H9 (cell line): Measurements from ENCODE around the gene ARL6IP6. TPM values are rescaled to one million over a fixed set of nuclear protein-coding genes. Genes with fewer than 3 reads are reported as not detected.

Source experiments
- DNase-seq: peaks from one replicate; pipeline ENCODE4 v3.0.0-alpha.2; 2017
- H2AFZ ChIP-seq: one replicate; pipeline ENCODE4 v1.6.1; 2013; ENCODE audit warnings: mild to moderate bottlenecking, low read length, control low read depth, moderate library complexity
- H2AK5ac ChIP-seq: 2 replicates; pipeline ENCODE4 v1.6.1; 2013; ENCODE audit warnings: low read length, control low read depth, mixed read lengths; ENCODE audit not compliant: insufficient read length
- H2BK120ac ChIP-seq: one replicate; pipeline ENCODE4 v1.6.1; 2013; ENCODE audit warnings: low read depth, mild to moderate bottlenecking, low read length, control low read depth, inconsistent platforms; ENCODE audit not compliant: poor library complexity, severe bottlenecking
- H2BK12ac ChIP-seq: 2 replicates; pipeline ENCODE4 v1.6.1; 2013; ENCODE audit warnings: low read length, control low read depth, mixed read lengths, low read depth; ENCODE audit not compliant: insufficient read length
- H2BK15ac ChIP-seq: 2 replicates; pipeline ENCODE4 v1.6.1; 2013; ENCODE audit warnings: low read depth, low read length, control low read depth
- H2BK20ac ChIP-seq: one replicate; pipeline ENCODE4 v1.6.1; 2013; ENCODE audit warnings: low read depth, mild to moderate bottlenecking, low read length, control low read depth, inconsistent platforms; ENCODE audit not compliant: poor library complexity, severe bottlenecking
- H2BK5ac ChIP-seq: 2 replicates; pipeline ENCODE4 v1.6.1; 2013; ENCODE audit warnings: low read length, control low read depth, mixed read lengths; ENCODE audit not compliant: insufficient read length
- H3K14ac ChIP-seq: 2 replicates; pipeline ENCODE4 v1.6.1; 2013; ENCODE audit warnings: low read length, control low read depth; ENCODE audit not compliant: insufficient read depth
- H3K18ac ChIP-seq: 2 replicates; pipeline ENCODE4 v1.6.1; 2013; ENCODE audit warnings: low read depth, mild to moderate bottlenecking, mixed read lengths, low read length, control low read depth; ENCODE audit not compliant: insufficient read length
- H3K23ac ChIP-seq: 2 replicates; pipeline ENCODE4 v1.6.1; 2013; ENCODE audit warnings: low read length, control low read depth, mixed read lengths, low read depth; ENCODE audit not compliant: insufficient read length
- H3K23me2 ChIP-seq: 2 replicates; pipeline ENCODE4 v1.6.1; 2013; ENCODE audit warnings: low read depth, mild to moderate bottlenecking, mixed read lengths, low read length, control low read depth; ENCODE audit not compliant: insufficient read length, poor library complexity, severe bottlenecking
- H3K27ac ChIP-seq: 2 replicates; pipeline ENCODE4 v1.5.1; 2013; ENCODE audit warnings: low read length, control low read depth, mixed read lengths, low read depth; ENCODE audit not compliant: insufficient read length
- H3K27me3 ChIP-seq: 2 replicates; pipeline ENCODE4 v1.6.1; 2013; ENCODE audit warnings: low read length, control low read depth, inconsistent platforms; ENCODE audit not compliant: insufficient read depth
- H3K4ac ChIP-seq: 2 replicates; pipeline ENCODE4 v1.6.1; 2013; ENCODE audit warnings: low read depth, mild to moderate bottlenecking, control low read depth, inconsistent platforms, low read length, moderate library complexity
- H3K4me1 ChIP-seq: 2 replicates; pipeline ENCODE4 v1.6.1; 2013; ENCODE audit warnings: low read length, control low read depth, inconsistent platforms; ENCODE audit not compliant: insufficient read depth
- H3K4me2 ChIP-seq: 2 replicates; pipeline ENCODE4 v1.6.1; 2013; ENCODE audit warnings: low read length, control low read depth, mixed read lengths; ENCODE audit not compliant: insufficient read length, insufficient read depth
- H3K56ac ChIP-seq: 2 replicates; pipeline ENCODE4 v1.6.1; 2013; ENCODE audit warnings: low read depth, mild to moderate bottlenecking, mixed read lengths, low read length, control low read depth; ENCODE audit not compliant: insufficient read length
- H3K79me1 ChIP-seq: 2 replicates; pipeline ENCODE4 v1.6.1; 2013; ENCODE audit warnings: low read depth, mild to moderate bottlenecking, moderate library complexity, low read length, control low read depth, inconsistent platforms; ENCODE audit not compliant: insufficient read depth, poor library complexity, severe bottlenecking
- H3K79me2 ChIP-seq: 2 replicates; pipeline ENCODE4 v1.6.1; 2013; ENCODE audit warnings: low read length, control low read depth, inconsistent platforms; ENCODE audit not compliant: insufficient read depth
- H3K9ac ChIP-seq: 2 replicates; pipeline ENCODE4 v1.6.1; 2013; ENCODE audit warnings: low read length, control low read depth, mixed read lengths; ENCODE audit not compliant: insufficient read length; ENCODE audit errors: extremely low read depth
- H3K9me3 ChIP-seq: one replicate; pipeline ENCODE4 v1.6.1; 2013; ENCODE audit warnings: low read depth, low read length, inconsistent platforms; ENCODE audit not compliant: control insufficient read depth
- H3T11ph ChIP-seq: one replicate; pipeline ENCODE4 v1.6.1; 2013; ENCODE audit warnings: mild to moderate bottlenecking, low read length, control low read depth, inconsistent platforms
- H4K20me1 ChIP-seq: one replicate; pipeline ENCODE4 v1.6.1; 2013; ENCODE audit not compliant: control insufficient read depth, insufficient read length, insufficient read depth
- H4K5ac ChIP-seq: 2 replicates; pipeline ENCODE4 v1.6.1; 2013; ENCODE audit warnings: low read depth, mild to moderate bottlenecking, mixed read lengths, low read length, control low read depth; ENCODE audit not compliant: insufficient read length
- H4K8ac ChIP-seq: replicated peaks from 2 replicates; pipeline ENCODE4 v1.6.1; 2013; ENCODE audit warnings: low read length, control low read depth, mixed read lengths, low read depth; ENCODE audit not compliant: insufficient read length
- H4K91ac ChIP-seq: 2 replicates; pipeline ENCODE4 v1.6.1; 2013; ENCODE audit warnings: low read depth, mild to moderate bottlenecking, moderate library complexity, mixed read lengths, low read length, control low read depth; ENCODE audit not compliant: insufficient read length
- H3K27ac Mint-ChIP-seq, 3 experiments: 2 replicates in 2 of 3; 3 replicates in 1 of 3; pipeline ENCODE4 v1.8.0; 2020 to 2021; ENCODE audit warnings: mixed read lengths in 3 of 3, mild to moderate bottlenecking in 1 of 3, moderate library complexity in 1 of 3
- H3K27me3 Mint-ChIP-seq: 2 replicates; pipeline ENCODE4 v1.8.0; 2021; ENCODE audit warnings: low read depth, mild to moderate bottlenecking, moderate library complexity, mixed read lengths
- H3K36me3 Mint-ChIP-seq, 3 experiments: 2 replicates in 2 of 3; 3 replicates in 1 of 3; pipeline ENCODE4 v1.8.0; 2020 to 2021; ENCODE audit warnings: low read depth in 3 of 3, mixed read lengths in 3 of 3; ENCODE audit not compliant: insufficient read depth in 1 of 3
- H3K4me1 Mint-ChIP-seq, 2 experiments: 2 replicates each; pipeline ENCODE4 v1.8.0; 2020; ENCODE audit warnings: mixed read lengths in 2 of 2
- H3K4me3 Mint-ChIP-seq, 2 experiments: 2 replicates in 1 of 2; 3 replicates in 1 of 2; pipeline ENCODE4 v1.8.0; 2020 to 2021; ENCODE audit warnings: mild to moderate bottlenecking in 2 of 2, mixed read lengths in 2 of 2, moderate library complexity in 1 of 2
- H3K9me3 Mint-ChIP-seq, 2 experiments: 2 replicates in 1 of 2; 3 replicates in 1 of 2; pipeline ENCODE4 v1.8.0; 2020; ENCODE audit warnings: mild to moderate bottlenecking in 2 of 2, mixed read lengths in 2 of 2, moderate library complexity in 1 of 2
- WGBS: extraction: QIAGEN DNeasy Blood & Tissue Kit; methylation state at CpG from one replicate; pipeline ENCODE4 v1.1.7; 2013; ENCODE audit warnings: missing lambda C conversion rate, low lambda C conversion rate, mixed read lengths; ENCODE audit not compliant: insufficient read length; ENCODE audit errors: extremely low coverage; 5-methylcytosine and 5-hydroxymethylcytosine counted together
- total RNA-seq: library from RNA; stranded (reverse); gene quantifications from 2 replicates; pipeline ENCODE4 v1.2.1, GENCODE V29; 2021
- TF ChIP-seq, protein P1 (sequence below): fragments of 200-600 bp; sonication (generic); conservative IDR thresholded peaks from 3 replicates; pipeline ENCODE4 v1.8.0; 2021; ENCODE audit warnings: antibody characterized with exemption, mild to moderate bottlenecking

The ARL6IP6 gene
- total RNA-seq, 1 experiment from 2014 or later, result 27.3 TPM

DNA sequence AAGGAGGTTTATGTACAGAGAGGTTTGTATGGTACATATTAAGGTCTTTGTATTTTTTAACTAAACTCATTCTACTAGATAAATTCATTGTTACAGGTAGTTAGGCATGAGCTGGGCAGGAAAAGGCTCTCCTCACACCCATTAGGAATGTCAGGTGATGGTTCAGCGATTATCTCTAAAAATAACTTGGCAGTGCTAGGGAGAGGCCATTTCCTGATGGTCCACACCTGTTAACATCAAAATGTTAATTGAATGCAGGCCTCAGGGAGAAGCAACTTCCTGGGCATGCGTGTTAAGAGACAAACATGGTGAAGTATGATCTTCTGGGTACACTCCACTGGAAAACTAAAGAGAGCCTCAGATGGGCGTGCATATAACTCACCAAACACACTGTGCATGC is 73.6 kb downstream of the ARL6IP6 start:
- H3K9me3 Mint-ChIP-seq, result peaks cover 9 to 11% of the 10 kb centered on the region in 2 experiments
- no peaks in the 10 kb centered on the region for H4K20me1 ChIP-seq
- peaks cover 0 to 3% (median under 1%) of the 10 kb centered on the region in 3 experiments; a peak in 3 of 7 replicates for H3K36me3 Mint-ChIP-seq
- no peaks in the 10 kb centered on the region for H3K79me1 ChIP-seq
- no peaks in the 10 kb centered on the region; the same call in 1 of the 2 replicates for H3K27me3 Mint-ChIP-seq
- no peak overlapping the region for H3K23ac ChIP-seq
- H3K9me3 ChIP-seq, result no peaks in the 10 kb centered on the region
- H3T11ph ChIP-seq, result no peak overlapping the region
- H3K27ac ChIP-seq, result no peak overlapping the region
- WGBS, result no CpG with 5 or more reads among the region's 3 CpGs
- no peak overlapping the region for H2BK120ac ChIP-seq
- H3K4me1 ChIP-seq, result peaks cover 3% of the 10 kb centered on the region; the same call in 1 of the 2 replicates
- H3K14ac ChIP-seq, result no peak overlapping the region
- H4K5ac ChIP-seq, result no peak overlapping the region
- no peak overlapping the region for H4K91ac ChIP-seq
- no peak overlapping the region for H3K4ac ChIP-seq
- no peak overlapping the region for H2AK5ac ChIP-seq
- H3K79me2 ChIP-seq, result no peaks in the 10 kb centered on the region
- H3K27me3 ChIP-seq, result no peaks in the 10 kb centered on the region
- no peak overlapping the region for H3K56ac ChIP-seq
- no peak overlapping the region for H3K18ac ChIP-seq
- H2BK12ac ChIP-seq, result no peak overlapping the region
- no peak overlapping the region for H2BK5ac ChIP-seq
- no peak overlapping the region for H2BK20ac ChIP-seq
- H2AFZ ChIP-seq, result no peak overlapping the region
- H3K4me3 Mint-ChIP-seq, result no peak overlapping the region
- no peak overlapping the region for H2BK15ac ChIP-seq
- no peak overlapping the region for H3K27ac Mint-ChIP-seq
- H3K4me1 Mint-ChIP-seq, result peaks cover 5 to 7% of the 10 kb centered on the region in 2 experiments
- no peaks in the 10 kb centered on the region for H3K23me2 ChIP-seq
- H3K9ac ChIP-seq, result no peak overlapping the region
- TF ChIP-seq, protein P1, sequence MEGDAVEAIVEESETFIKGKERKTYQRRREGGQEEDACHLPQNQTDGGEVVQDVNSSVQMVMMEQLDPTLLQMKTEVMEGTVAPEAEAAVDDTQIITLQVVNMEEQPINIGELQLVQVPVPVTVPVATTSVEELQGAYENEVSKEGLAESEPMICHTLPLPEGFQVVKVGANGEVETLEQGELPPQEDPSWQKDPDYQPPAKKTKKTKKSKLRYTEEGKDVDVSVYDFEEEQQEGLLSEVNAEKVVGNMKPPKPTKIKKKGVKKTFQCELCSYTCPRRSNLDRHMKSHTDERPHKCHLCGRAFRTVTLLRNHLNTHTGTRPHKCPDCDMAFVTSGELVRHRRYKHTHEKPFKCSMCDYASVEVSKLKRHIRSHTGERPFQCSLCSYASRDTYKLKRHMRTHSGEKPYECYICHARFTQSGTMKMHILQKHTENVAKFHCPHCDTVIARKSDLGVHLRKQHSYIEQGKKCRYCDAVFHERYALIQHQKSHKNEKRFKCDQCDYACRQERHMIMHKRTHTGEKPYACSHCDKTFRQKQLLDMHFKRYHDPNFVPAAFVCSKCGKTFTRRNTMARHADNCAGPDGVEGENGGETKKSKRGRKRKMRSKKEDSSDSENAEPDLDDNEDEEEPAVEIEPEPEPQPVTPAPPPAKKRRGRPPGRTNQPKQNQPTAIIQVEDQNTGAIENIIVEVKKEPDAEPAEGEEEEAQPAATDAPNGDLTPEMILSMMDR, result no peak
- DNase-seq, result no peak
- no peak overlapping the region for H3K4me2 ChIP-seq
- H4K8ac ChIP-seq, result no peak overlapping the region
